ENCODE data around the gene TSSK2.

TSSK2 gene

GRCh38 chr22:19137384-19138216, 6.5 kb downstream of the TSSK2 start:
- no peak overlapping the region for H3K27ac ChIP-seq
- no peak overlapping the region for H3K4me3 ChIP-seq
- peaks cover 99% of the 10 kb centered on the region for H3K36me3 ChIP-seq
- no peak overlapping the region for H3K9ac ChIP-seq
- H3K4me1 ChIP-seq, result no peaks in the 10 kb centered on the region
- TF ChIP-seq Cebpa-rat (IDR thresholded peaks at IDR 0.05), result no peak
- H4K20me1 ChIP-seq, result peaks cover 62% of the 10 kb centered on the region
- H3K4me2 ChIP-seq, result no peak overlapping the region
- no peaks in the 10 kb centered on the region for H3K27me3 ChIP-seq
- no peaks in the 10 kb centered on the region for H3K9me3 ChIP-seq

GRCh38 chr22:19138217-19139000, 7.3 kb downstream of the TSSK2 start:
- Histone ChIP-seq H3K27me3 (no peaks in the 10 kb centered on the region), H4K20me1 (peaks cover 62% of the 10 kb centered on the region), H3K36me3 (peaks cover 96% of the 10 kb centered on the region), H3K9ac (no peak overlapping the region), H3K4me1 (peaks cover 8% of the 10 kb centered on the region), H3K27ac (no peak overlapping the region), H3K4me3 (no peak overlapping the region), H3K9me3 (no peaks in the 10 kb centered on the region), H3K4me2 (no peak overlapping the region)
- no peak for TF ChIP-seq Cebpa-rat (IDR thresholded peaks at IDR 0.05)

- Histone ChIP-seq H3K27me3 (no peaks in the 10 kb centered on the region), H4K20me1 (peaks cover 64% of the 10 kb centered on the region), H3K36me3 (peaks cover 90% of the 10 kb centered on the region), H3K4me1 (peaks cover 13% of the 10 kb centered on the region), H3K9ac (no peak overlapping the region), H3K4me2 (no peak overlapping the region), H3K27ac (no peak overlapping the region), H3K9me3 (no peaks in the 10 kb centered on the region), H3K4me3 (no peak overlapping the region)
- TF ChIP-seq Cebpa-rat (IDR thresholded peaks at IDR 0.05), result no peak
Measured at GRCh38 chr22:19139001-19139356, 7.9 kb downstream of the TSSK2 start.

- TF ChIP-seq Cebpa-rat (IDR thresholded peaks at IDR 0.05), result no peak
- no peak overlapping the region for H3K4me2 ChIP-seq
- H3K9me3 ChIP-seq, result no peaks in the 10 kb centered on the region
- peaks cover 13% of the 10 kb centered on the region for H3K4me1 ChIP-seq
- no peak overlapping the region for H3K4me3 ChIP-seq
- H4K20me1 ChIP-seq, result peaks cover 58% of the 10 kb centered on the region
- H3K27me3 ChIP-seq, result no peaks in the 10 kb centered on the region
- peaks cover 80% of the 10 kb centered on the region for H3K36me3 ChIP-seq
- H3K27ac ChIP-seq, result no peak overlapping the region
- H3K9ac ChIP-seq, result no peak overlapping the region
Measured at GRCh38 chr22:19139974-19140373, 8.9 kb downstream of the TSSK2 start.

GRCh38 chr22:19142394-19142793, 11.3 kb downstream of the TSSK2 start:
- H3K4me3 ChIP-seq, result no peak overlapping the region
- H3K27ac ChIP-seq, result no peak overlapping the region
- peaks cover under 1% of the 10 kb centered on the region; the same call in 1 of the 2 replicates for H3K27me3 ChIP-seq
- no peak overlapping the region for H3K4me2 ChIP-seq
- peaks cover 57% of the 10 kb centered on the region for H3K36me3 ChIP-seq
- H3K9me3 ChIP-seq, result no peaks in the 10 kb centered on the region
- no peak for TF ChIP-seq Cebpa-rat (IDR thresholded peaks at IDR 0.05)
- peaks cover 49% of the 10 kb centered on the region for H4K20me1 ChIP-seq
- peaks cover 13% of the 10 kb centered on the region for H3K4me1 ChIP-seq
- no peak overlapping the region for H3K9ac ChIP-seq

GRCh38 chr22:19143212-19143611, 12.1 kb downstream of the TSSK2 start:
- Histone ChIP-seq H3K4me3 (peak overlapping the region; percentile 97), H3K9me3 (no peaks in the 10 kb centered on the region), H3K4me2 (peak overlapping the region; percentile 96), H3K9ac (peak overlapping the region; percentile 95), H4K20me1 (peaks cover 43% of the 10 kb centered on the region), H3K36me3 (peaks cover 49% of the 10 kb centered on the region), H3K27me3 (peaks cover 9% of the 10 kb centered on the region; the same call in 1 of the 2 replicates), H3K4me1 (peaks cover 13% of the 10 kb centered on the region), H3K27ac (no peak overlapping the region)
- TF ChIP-seq Cebpa-rat (IDR thresholded peaks at IDR 0.05), result no peak

GRCh38 chr22:19143967-19144400, 12.9 kb downstream of the TSSK2 start:
- H3K27ac ChIP-seq, result peak overlapping the region; percentile 84

GRCh38 chr22:19146215-19146968, 15.3 kb downstream of the TSSK2 start:
- H4K20me1 ChIP-seq, result peaks cover 24% of the 10 kb centered on the region
- peaks cover 17% of the 10 kb centered on the region for H3K36me3 ChIP-seq
- H3K27ac ChIP-seq, result no peak overlapping the region
- peaks cover 13% of the 10 kb centered on the region for H3K4me1 ChIP-seq
- no peak for TF ChIP-seq Cebpa-rat (IDR thresholded peaks at IDR 0.05)
- no peak overlapping the region for H3K4me3 ChIP-seq
- H3K27me3 ChIP-seq, result peaks cover 41% of the 10 kb centered on the region
- peaks cover 29% of the 10 kb centered on the region for H3K9me3 ChIP-seq
- no peak overlapping the region for H3K4me2 ChIP-seq
- H3K9ac ChIP-seq, result no peak overlapping the region

More at GRCh38 chr22:19143967-19144400, 12.9 kb downstream of the TSSK2 start:
- Histone ChIP-seq H4K20me1 (peaks cover 39% of the 10 kb centered on the region), H3K4me2 (peak overlapping the region; percentile 96), H3K27me3 (peaks cover 17% of the 10 kb centered on the region), H3K9ac (peak overlapping the region; percentile 95), H3K4me3 (peak overlapping the region; percentile 97), H3K4me1 (peaks cover 13% of the 10 kb centered on the region), H3K9me3 (peaks cover 6% of the 10 kb centered on the region), H3K36me3 (peaks cover 41% of the 10 kb centered on the region)
- TF ChIP-seq Cebpa-rat (IDR thresholded peaks at IDR 0.05), result no peak

- peaks cover 13% of the 10 kb centered on the region for H3K4me1 ChIP-seq
- H3K36me3 ChIP-seq, result peaks cover 8% of the 10 kb centered on the region
- peaks cover 20% of the 10 kb centered on the region for H4K20me1 ChIP-seq
- TF ChIP-seq Cebpa-rat (IDR thresholded peaks at IDR 0.05), result no peak
- H3K9me3 ChIP-seq, result peaks cover 29% of the 10 kb centered on the region
- no peak overlapping the region for H3K27ac ChIP-seq
- no peak overlapping the region for H3K9ac ChIP-seq
- no peak overlapping the region for H3K4me2 ChIP-seq
- H3K4me3 ChIP-seq, result no peak overlapping the region
- H3K27me3 ChIP-seq, result peaks cover 50% of the 10 kb centered on the region
Measured at GRCh38 chr22:19147195-19147780, 16.2 kb downstream of the TSSK2 start.

All from BLaER1 (cell line).